ENCODE results near the gene CYP1A2.

Gene CYP1A2

DNA sequence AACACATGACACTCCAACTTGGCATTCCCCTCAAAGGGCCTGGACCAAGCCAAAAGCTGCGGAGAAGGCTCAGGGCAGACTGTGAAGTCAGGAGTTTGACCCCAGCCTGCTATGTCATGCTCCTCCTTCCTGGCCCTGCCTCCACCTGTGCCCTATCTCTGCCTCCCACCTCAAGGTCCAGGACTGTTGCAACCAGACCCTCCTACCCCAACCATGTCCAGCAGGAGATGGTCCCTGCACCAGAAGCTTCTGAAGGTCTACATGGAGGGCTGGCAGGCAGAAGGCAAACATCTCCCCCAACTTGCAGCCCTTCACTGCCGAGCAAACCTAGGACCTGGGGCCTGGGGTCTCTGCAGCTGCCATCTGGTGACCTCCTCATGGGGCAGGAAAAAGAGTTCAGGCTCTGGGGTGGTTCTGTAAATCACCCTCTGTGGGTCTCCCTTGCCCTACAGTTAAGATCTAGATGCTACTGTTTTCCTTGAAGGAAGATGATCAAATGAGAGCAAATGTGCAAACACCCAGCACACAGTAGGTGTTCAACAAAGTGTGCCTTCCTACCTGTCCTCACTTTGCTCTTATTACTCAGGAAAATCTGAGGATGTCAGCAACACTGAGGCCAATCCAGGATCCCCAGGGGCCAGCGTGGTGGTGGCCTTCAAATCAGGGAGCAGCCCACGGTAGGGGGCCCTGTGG lies 21.7 kb downstream of the CYP1A2 start:
- no peaks in the 10 kb centered on the region for H3K79me2 ChIP-seq (ENCODE audit: insufficient read depth, low read length)
- H3K4me3 ChIP-seq (ENCODE audit: low read depth, low read length, poor library complexity, severe bottlenecking), result no peak overlapping the region
- no peak overlapping the region for H3K9ac ChIP-seq (ENCODE audit: low read length)
- no peak overlapping the region for H2AFZ ChIP-seq (ENCODE audit: low read length)
- H3K4me2 ChIP-seq (ENCODE audit: low read length), result no peak overlapping the region
- TF ChIP-seq EZH2 (IDR thresholded peaks at IDR 0.05; ENCODE audit: borderline replicate concordance, low read length), result no peak
- TF ChIP-seq CTCF (IDR thresholded peaks at IDR 0.05; ENCODE audit: low read length), result no peak
- no peaks in the 10 kb centered on the region for H4K20me1 ChIP-seq (ENCODE audit: insufficient read depth, low read length)
- no peaks in the 10 kb centered on the region for H3F3A ChIP-seq (ENCODE audit: insufficient read depth, low read length)
- no peaks in the 10 kb centered on the region for H3K36me3 ChIP-seq (ENCODE audit: insufficient read depth, low read length)
- peaks cover 47% of the 10 kb centered on the region for H3K4me1 ChIP-seq (ENCODE audit: insufficient read depth, low read length, severe bottlenecking)
- H3K9me2 ChIP-seq (ENCODE audit: low read depth, low read length), result no peaks in the 10 kb centered on the region
- no peaks in the 10 kb centered on the region for H3K9me3 ChIP-seq (ENCODE audit: low read length)
- H3K27ac ChIP-seq (ENCODE audit: low read depth, low read length, poor library complexity, severe bottlenecking), result no peak overlapping the region
- no peaks in the 10 kb centered on the region for H3K27me3 ChIP-seq (ENCODE audit: insufficient read depth, low read length)

DNA sequence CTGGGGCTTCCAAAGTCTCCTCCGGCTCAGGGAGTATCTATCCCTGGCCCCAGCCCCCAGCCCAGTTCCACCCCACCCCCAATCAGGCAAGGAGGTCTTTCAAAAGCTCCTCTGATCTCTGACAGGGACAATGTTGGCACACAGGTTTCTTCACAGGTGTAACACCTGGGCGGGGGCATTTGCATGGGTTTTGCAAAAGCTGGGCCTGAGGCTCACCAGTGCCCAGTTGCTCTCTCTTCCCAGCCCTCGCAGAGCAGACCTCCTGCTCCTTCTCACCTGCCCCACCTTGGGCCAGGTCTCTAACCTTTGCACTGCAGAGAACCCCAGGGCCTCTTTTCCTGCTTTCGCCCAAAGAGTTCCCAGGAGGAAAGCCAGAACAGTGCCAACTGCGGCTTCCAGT lies 24.7 kb downstream of the CYP1A2 start:
- H3K9ac ChIP-seq (ENCODE audit: low read length), result peak overlapping the region; percentile 76
- no peaks in the 10 kb centered on the region for H3K9me3 ChIP-seq (ENCODE audit: low read length)
- peaks cover 4% of the 10 kb centered on the region; the same call in 1 of the 2 replicates for H3F3A ChIP-seq (ENCODE audit: insufficient read depth, low read length)
- TF ChIP-seq EZH2 (IDR thresholded peaks at IDR 0.05; ENCODE audit: borderline replicate concordance, low read length) (no peak), CTCF (IDR thresholded peaks at IDR 0.05; ENCODE audit: low read length) (no peak)
- H3K9me2 ChIP-seq (ENCODE audit: low read depth, low read length), result no peaks in the 10 kb centered on the region
- no peaks in the 10 kb centered on the region for H4K20me1 ChIP-seq (ENCODE audit: insufficient read depth, low read length)
- no peak overlapping the region for H2AFZ ChIP-seq (ENCODE audit: low read length)
- peak overlapping the region; percentile 31 for H3K4me3 ChIP-seq (ENCODE audit: low read depth, low read length, poor library complexity, severe bottlenecking)
- H3K27ac ChIP-seq (ENCODE audit: low read depth, low read length, poor library complexity, severe bottlenecking), result peak overlapping the region; percentile 100
- no peaks in the 10 kb centered on the region for H3K36me3 ChIP-seq (ENCODE audit: insufficient read depth, low read length)
- peaks cover 77% of the 10 kb centered on the region for H3K4me1 ChIP-seq (ENCODE audit: insufficient read depth, low read length, severe bottlenecking)
- peak overlapping the region; percentile 69 for H3K4me2 ChIP-seq (ENCODE audit: low read length)
- no peaks in the 10 kb centered on the region for H3K79me2 ChIP-seq (ENCODE audit: insufficient read depth, low read length)
- no peaks in the 10 kb centered on the region for H3K27me3 ChIP-seq (ENCODE audit: insufficient read depth, low read length)

GRCh38 chr15:74773731-74774252 lies 25.1 kb downstream of the CYP1A2 start:
- peaks cover 79% of the 10 kb centered on the region for H3K4me1 ChIP-seq (ENCODE audit: insufficient read depth, low read length, severe bottlenecking)
- no peaks in the 10 kb centered on the region for H3K79me2 ChIP-seq (ENCODE audit: insufficient read depth, low read length)
- no peaks in the 10 kb centered on the region for H4K20me1 ChIP-seq (ENCODE audit: insufficient read depth, low read length)
- peak overlapping the region; percentile 31 for H3K4me3 ChIP-seq (ENCODE audit: low read depth, low read length, poor library complexity, severe bottlenecking)
- no peaks in the 10 kb centered on the region for H3K27me3 ChIP-seq (ENCODE audit: insufficient read depth, low read length)
- H3F3A ChIP-seq (ENCODE audit: insufficient read depth, low read length), result peaks cover 8% of the 10 kb centered on the region; the same call in 1 of the 2 replicates
- H3K27ac ChIP-seq (ENCODE audit: low read depth, low read length, poor library complexity, severe bottlenecking), result peak overlapping the region; percentile 100
- H3K9ac ChIP-seq (ENCODE audit: low read length), result peak overlapping the region; percentile 76
- H3K9me2 ChIP-seq (ENCODE audit: low read depth, low read length), result no peaks in the 10 kb centered on the region
- no peak overlapping the region for H2AFZ ChIP-seq (ENCODE audit: low read length)
- H3K9me3 ChIP-seq (ENCODE audit: low read length), result no peaks in the 10 kb centered on the region
- TF ChIP-seq CTCF (IDR thresholded peaks at IDR 0.05; ENCODE audit: low read length), result no peak
- TF ChIP-seq EZH2 (IDR thresholded peaks at IDR 0.05; ENCODE audit: borderline replicate concordance, low read length), result no peak
- peak overlapping the region; percentile 69 for H3K4me2 ChIP-seq (ENCODE audit: low read length)
- H3K36me3 ChIP-seq (ENCODE audit: insufficient read depth, low read length), result no peaks in the 10 kb centered on the region

All from OCI-LY1 (cell line).